A549 (cell line): Measurements from ENCODE around the gene ACTN1. TPM values are rescaled to one million over a fixed set of nuclear protein-coding genes. Genes with fewer than 3 reads are reported as not detected.

Experiments
- ATAC-seq, 2 experiments: fragments of 200-7000 bp in 1 of 2; fragments of >200 bp in 1 of 2; cut with Nextera tagmentation in 1 of 2; cut with Tn5 transposase in 1 of 2; 3 replicates each; pipeline versions ENCODE4 v1.8.0 to v1.9.1; 2018 to 2020; ENCODE audit warnings: mild to moderate bottlenecking in 1 of 2, moderate library complexity in 1 of 2
- CTCF ChIA-PET: fragments of 300-600 bp; sonication (Branson Sonifier 250); formaldehyde crosslinking; extraction: SDS; loops from one replicate; lab custom pipeline; 2021; ENCODE audit warnings: antibody characterized with exemption, inconsistent platforms; lab: Yijun Ruan, JAX
- POLR2A ChIA-PET: fragments of 350-600 bp; formaldehyde crosslinking; extraction: SDS; loops from one replicate; lab custom pipeline; 2021; ENCODE audit warnings: antibody characterized with exemption, inconsistent platforms; lab: Yijun Ruan, JAX
- DNase-seq, 2 experiments: peaks; one replicate each; pipeline versions ENCODE4 v3.0.0 to v3.0.0-alpha.2; 2011 to 2016; ENCODE audit warnings: low read depth in 1 of 2, low spot score in 1 of 2
- FAIRE-seq: peaks from 2 replicates; lab custom pipeline; 2011; peaks lifted over from hg19 to GRCh38; lab: Jason Lieb, UNC
- H3K27ac ChIP-seq, 2 experiments: fragments of >200 bp; sonication (Bioruptor Twin); formaldehyde crosslinking; 3 replicates each; pipeline ENCODE4 v1.5.1; 2016 to 2017
- H3K4me1 ChIP-seq: fragments of >200 bp; sonication (Bioruptor Twin); formaldehyde crosslinking; 3 replicates; pipeline ENCODE4 v1.6.1; 2016
- H3K4me2 ChIP-seq: fragments of >200 bp; sonication (Bioruptor Twin); formaldehyde crosslinking; 3 replicates; pipeline ENCODE4 v1.6.1; 2016
- H3K4me3 ChIP-seq: fragments of >200 bp; sonication (Bioruptor Twin); formaldehyde crosslinking; 3 replicates; pipeline ENCODE4 v1.5.1; 2016
- H3K9me3 ChIP-seq: fragments of >200 bp; sonication (Bioruptor Twin); formaldehyde crosslinking; 3 replicates; pipeline ENCODE4 v1.6.1; 2016
- BHLHE40 ChIP-seq: IDR thresholded peaks from 2 replicates; pipeline ENCODE4 v1.6.1; 2012; ENCODE audit warnings: low read depth, low read length, inconsistent platforms
- CEBPB ChIP-seq, 2 experiments: fragments of >200 bp in 1 of 2; sonication (Bioruptor Twin) in 1 of 2; formaldehyde crosslinking in 1 of 2; IDR thresholded peaks; 2 replicates each; pipeline ENCODE4 v1.6.1; 2012 to 2016
- E2F6 ChIP-seq: IDR thresholded peaks from 2 replicates; pipeline ENCODE4 v1.6.1; 2012; ENCODE audit warnings: low read depth, borderline replicate concordance
- EHF ChIP-seq: fragments of 250-450 bp; sonication (Bioruptor Pico); IDR thresholded peaks from 2 replicates; pipeline ENCODE4 v1.5.0; 2020; ENCODE audit warnings: mild to moderate bottlenecking
- EHMT2 ChIP-seq: fragments of 200-600 bp; sonication (generic); IDR thresholded peaks from 2 replicates; pipeline ENCODE4 v1.6.1; 2016; ENCODE audit warnings: antibody characterized with exemption, low read depth, mild to moderate bottlenecking, moderate library complexity
- EP300 ChIP-seq, 2 experiments: fragments of >200 bp; sonication (Bioruptor Twin); formaldehyde crosslinking; IDR thresholded peaks; 2 replicates in 1 of 2; 3 replicates in 1 of 2; pipeline ENCODE4 v1.6.1; 2016 to 2017
- ESRRA ChIP-seq: fragments of 150-350 bp; IDR thresholded peaks from 2 replicates; pipeline ENCODE4 v1.6.1; 2014; ENCODE audit warnings: mild to moderate bottlenecking, low read length, borderline replicate concordance
- FOSB ChIP-seq: fragments of 250-450 bp; sonication (Bioruptor Pico); IDR thresholded peaks from 2 replicates; pipeline ENCODE4 v1.5.0; 2020; ENCODE audit warnings: mild to moderate bottlenecking, moderate library complexity
- FOSL2 ChIP-seq, 2 experiments: fragments of 450-650 bp in 1 of 2; fragments of >200 bp in 1 of 2; sonication (Bioruptor Twin) in 1 of 2; formaldehyde crosslinking; IDR thresholded peaks; 2 replicates each; pipeline versions ENCODE4 v1.5.0 to v1.6.1; 2016 to 2020; ENCODE audit warnings: mild to moderate bottlenecking in 1 of 2, moderate library complexity in 1 of 2
- HEYL ChIP-seq: fragments of 250-450 bp; sonication (Bioruptor Pico); IDR thresholded peaks from 2 replicates; pipeline ENCODE4 v1.8.0; 2021; ENCODE audit warnings: mild to moderate bottlenecking, moderate library complexity
- HOXA7 ChIP-seq: fragments of 250-450 bp; sonication (Bioruptor Pico); IDR thresholded peaks from 2 replicates; pipeline ENCODE4 v1.5.0; 2020; ENCODE audit warnings: mild to moderate bottlenecking, moderate library complexity
- HOXB5 ChIP-seq: fragments of 250-450 bp; sonication (Bioruptor Pico); IDR thresholded peaks from 2 replicates; pipeline ENCODE4 v1.5.0; 2020; ENCODE audit warnings: mild to moderate bottlenecking, moderate library complexity
- JUN ChIP-seq, 2 experiments: fragments of >200 bp; sonication (Bioruptor Twin); formaldehyde crosslinking; IDR thresholded peaks; 2 replicates in 1 of 2; 3 replicates in 1 of 2; pipeline ENCODE4 v1.6.1; 2016 to 2017
- MAX ChIP-seq: IDR thresholded peaks from 2 replicates; pipeline ENCODE4 v1.6.1; 2012
- MAZ ChIP-seq: fragments of 150-350 bp; IDR thresholded peaks from 2 replicates; pipeline ENCODE4 v1.6.1; 2014; ENCODE audit warnings: antibody characterized with exemption, low read depth, low read length, borderline replicate concordance
- MYC ChIP-seq: IDR thresholded peaks from 2 replicates; pipeline ENCODE4 v1.6.1; 2012; ENCODE audit warnings: mild to moderate bottlenecking, inconsistent platforms, low read length, improper control_type of control experiment, borderline replicate concordance
- PBX3 ChIP-seq: IDR thresholded peaks from 2 replicates; pipeline ENCODE4 v1.6.1; 2012
- PHF8 ChIP-seq: fragments of 200-600 bp; sonication (generic); IDR thresholded peaks from 2 replicates; pipeline ENCODE4 v1.6.1; 2016; ENCODE audit warnings: low read depth, mild to moderate bottlenecking, antibody characterized with exemption, moderate library complexity, borderline replicate concordance
- POLR2A ChIP-seq: IDR thresholded peaks from 2 replicates; pipeline ENCODE4 v1.6.1; 2012; ENCODE audit warnings: mild to moderate bottlenecking, low read length
- RARB ChIP-seq: fragments of 250-450 bp; sonication (Bioruptor Pico); IDR thresholded peaks from 2 replicates; pipeline ENCODE4 v1.8.0; 2021; ENCODE audit warnings: mild to moderate bottlenecking, moderate library complexity
- REST ChIP-seq: fragments of 200-600 bp; sonication (generic); IDR thresholded peaks from 2 replicates; pipeline ENCODE4 v1.6.1; 2016; ENCODE audit warnings: antibody characterized with exemption, mild to moderate bottlenecking, moderate library complexity
- RFX5 ChIP-seq: fragments of 450-650 bp; IDR thresholded peaks from 2 replicates; pipeline ENCODE4 v1.7.1; 2014; ENCODE audit warnings: antibody characterized with exemption, mild to moderate bottlenecking, moderate library complexity
- RNF2 ChIP-seq: fragments of 200-600 bp; sonication (generic); IDR thresholded peaks from 2 replicates; pipeline ENCODE4 v1.6.1; 2016; ENCODE audit warnings: low read depth, mild to moderate bottlenecking, antibody characterized with exemption, moderate library complexity, borderline replicate concordance
- SREBF2 ChIP-seq: fragments of 450-650 bp; IDR thresholded peaks from 2 replicates; pipeline ENCODE4 v1.6.1; 2014; ENCODE audit warnings: mild to moderate bottlenecking, moderate library complexity
- ZC3H11A ChIP-seq: fragments of 450-650 bp; IDR thresholded peaks from 2 replicates; pipeline ENCODE4 v1.6.1; 2014; ENCODE audit warnings: antibody characterized with exemption, mild to moderate bottlenecking
- ZFP36 ChIP-seq: fragments of 450-650 bp; IDR thresholded peaks from 2 replicates; pipeline ENCODE4 v1.6.1; 2014; ENCODE audit warnings: borderline replicate concordance; ENCODE audit not compliant: partially characterized antibody
- ZNF302 ChIP-seq: fragments of 250-450 bp; sonication (Bioruptor Pico); IDR thresholded peaks from 2 replicates; pipeline ENCODE4 v1.9.0; 2021; ENCODE audit warnings: inconsistent platforms, mild to moderate bottlenecking, moderate library complexity
- ZSCAN20 ChIP-seq: fragments of 250-450 bp; sonication (Bioruptor Pico); IDR thresholded peaks from 2 replicates; pipeline ENCODE4 v1.8.0; 2022; ENCODE audit warnings: mild to moderate bottlenecking, moderate library complexity
- WGBS: methylation state at CpG from one replicate; pipeline ENCODE4 v1.1.6; 2017; ENCODE audit errors: missing lambda C conversion rate; 5-methylcytosine and 5-hydroxymethylcytosine counted together
- polyA plus RNA-seq, 4 experiments: library from polyadenylated mRNA; depleted of rRNA in 3 of 4; stranded (reverse); fragments of >200 nt; fragmentation: RNase III in 1 of 4; extraction: RNeasy Plus Mini Kit Qiagen cat#74134 plus additional on column Dnase treatment in 1 of 4; gene quantifications; 2 replicates in 3 of 4; 3 replicates in 1 of 4; pipeline ENCODE4 v1.2.3, GENCODE V29; 2011 to 2017
- TF ChIP-seq, protein P1 (sequence below): fragments of 250-450 bp; sonication (Bioruptor Pico); IDR thresholded peaks from 2 replicates; pipeline ENCODE4 v1.5.0; 2020; ENCODE audit warnings: low read depth, mild to moderate bottlenecking, moderate library complexity

ACTN1 gene
- polyA plus RNA-seq, 2 of the 4 experiments (the other 2 are of a cell fraction) = 208 to 245 TPM

- CTCF ChIA-PET = interaction anchor here (1.0 kb wide), 2 partner anchors 14 to 96 kb away, joined by 3 to 4 read pairs; partner anchors contain the start of gene ACTN1
Observed at GRCh38 chr14:68994056-68994455, 15.0 kb upstream of the ACTN1 start.

DNA sequence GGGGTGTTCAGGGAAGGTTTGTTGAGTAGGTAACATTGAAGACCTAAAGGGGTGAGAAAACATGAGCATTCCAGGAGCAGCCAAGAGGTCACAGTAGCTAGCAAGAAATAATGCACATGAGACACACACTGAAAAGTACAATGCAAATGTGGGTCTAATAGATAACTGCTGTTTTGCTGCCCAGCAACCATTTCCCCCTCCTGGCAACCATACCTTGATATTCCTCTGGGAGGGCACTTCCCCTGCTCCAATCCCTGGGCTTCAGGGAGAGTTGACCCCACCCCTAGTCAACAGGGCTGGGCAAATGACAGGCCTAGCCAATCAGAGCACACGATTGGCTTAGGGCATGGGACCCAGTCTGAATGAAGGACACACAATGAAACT, 8.5 kb upstream of the ACTN1 start:
- ChIA-PET CTCF (interaction anchor here (0.9 to 8.2 kb wide), 4 partner anchors 10 to 144 kb away, joined by 3 to 48 read pairs (median 4); no protein-coding TSS in a partner anchor), POLR2A (no interaction called here)
- 74% methylated on average over 1 of the region's 1 CpG for WGBS
- H3K27ac ChIP-seq = peak overlapping the region; percentile 29 to 65; a peak in 4 of 6 replicates
- no peak for FAIRE-seq
- DNase-seq = peak; percentile 25 to 42
- H3K9me3 ChIP-seq = no peaks in the 10 kb centered on the region
- no peak overlapping the region for H3K4me3 ChIP-seq
- H3K4me2 ChIP-seq = no peak overlapping the region
- ATAC-seq = peak in 1 of 2 experiments; percentile 88; a peak in 3 of 6 replicates
- TF ChIP-seq, protein P1, sequence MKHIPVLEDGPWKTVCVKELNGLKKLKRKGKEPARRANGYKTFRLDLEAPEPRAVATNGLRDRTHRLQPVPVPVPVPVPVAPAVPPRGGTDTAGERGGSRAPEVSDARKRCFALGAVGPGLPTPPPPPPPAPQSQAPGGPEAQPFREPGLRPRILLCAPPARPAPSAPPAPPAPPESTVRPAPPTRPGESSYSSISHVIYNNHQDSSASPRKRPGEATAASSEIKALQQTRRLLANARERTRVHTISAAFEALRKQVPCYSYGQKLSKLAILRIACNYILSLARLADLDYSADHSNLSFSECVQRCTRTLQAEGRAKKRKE = no peak
- TF ChIP-seq ZFP36 (no peak), PBX3 (no peak), PHF8 (no peak), JUN (IDR thresholded peaks at IDR 0.05) (no peak), EP300 (IDR thresholded peaks at IDR 0.05) (no peak), HEYL (CRISPR knock-in tag) (no peak), RARB (no peak), EHF (CRISPR knock-in tag) (no peak), HOXB5 (CRISPR knock-in tag) (no peak), FOSB (CRISPR knock-in tag) (no peak), E2F6 (no peak), BHLHE40 (no peak), SREBF2 (no peak), FOSL2 (IDR thresholded peaks at IDR 0.05) (no peak), FOSL2 (CRISPR knock-in tag; IDR thresholded peaks at IDR 0.05) (no peak), MAZ (no peak), REST (no peak), ESRRA (no peak), CEBPB (IDR thresholded peaks at IDR 0.05) (no peak), ZC3H11A (no peak)
- TF ChIP-seq, all 56 proteins: peak for 0
- peaks cover 12% of the 10 kb centered on the region; the same call in 2 of the 3 replicates for H3K4me1 ChIP-seq

More at GRCh38 chr14:68994056-68994455, 15.0 kb upstream of the ACTN1 start:
- ATAC-seq (no peak), FAIRE-seq (no peak), DNase-seq (no peak)
- Histone ChIP-seq H3K4me3 (no peak overlapping the region), H3K27ac (no peak overlapping the region), H3K9me3 (0 out of 3 replicates have a peak, but pooled peaks cover 4% of the 10 kb centered on the region), H3K4me2 (no peak overlapping the region), H3K4me1 (no peaks in the 10 kb centered on the region)
- WGBS = 29% methylated on average over 2 of the region's 2 CpGs
- TF ChIP-seq ZSCAN20 (CRISPR knock-in tag) (no peak), FOSL2 (IDR thresholded peaks at IDR 0.05) (no peak), FOSL2 (CRISPR knock-in tag; IDR thresholded peaks at IDR 0.05) (no peak), HOXA7 (no peak), CEBPB (IDR thresholded peaks at IDR 0.05) (no peak), RFX5 (no peak), JUN (IDR thresholded peaks at IDR 0.05) (no peak), POLR2A (no peak), ZNF302 (CRISPR knock-in tag) (no peak), EHMT2 (no peak), MYC (no peak), RNF2 (no peak), MAX (no peak)
- POLR2A ChIA-PET = no interaction called here
